ENCODE results near the gene OXNAD1. TPM values are rescaled to one million over a fixed set of nuclear protein-coding genes. Genes with fewer than 3 reads are reported as not detected.

Gene OXNAD1
- total RNA-seq, 2 experiments from 2014 or later, result 18.1 to 18.7 TPM

DNA sequence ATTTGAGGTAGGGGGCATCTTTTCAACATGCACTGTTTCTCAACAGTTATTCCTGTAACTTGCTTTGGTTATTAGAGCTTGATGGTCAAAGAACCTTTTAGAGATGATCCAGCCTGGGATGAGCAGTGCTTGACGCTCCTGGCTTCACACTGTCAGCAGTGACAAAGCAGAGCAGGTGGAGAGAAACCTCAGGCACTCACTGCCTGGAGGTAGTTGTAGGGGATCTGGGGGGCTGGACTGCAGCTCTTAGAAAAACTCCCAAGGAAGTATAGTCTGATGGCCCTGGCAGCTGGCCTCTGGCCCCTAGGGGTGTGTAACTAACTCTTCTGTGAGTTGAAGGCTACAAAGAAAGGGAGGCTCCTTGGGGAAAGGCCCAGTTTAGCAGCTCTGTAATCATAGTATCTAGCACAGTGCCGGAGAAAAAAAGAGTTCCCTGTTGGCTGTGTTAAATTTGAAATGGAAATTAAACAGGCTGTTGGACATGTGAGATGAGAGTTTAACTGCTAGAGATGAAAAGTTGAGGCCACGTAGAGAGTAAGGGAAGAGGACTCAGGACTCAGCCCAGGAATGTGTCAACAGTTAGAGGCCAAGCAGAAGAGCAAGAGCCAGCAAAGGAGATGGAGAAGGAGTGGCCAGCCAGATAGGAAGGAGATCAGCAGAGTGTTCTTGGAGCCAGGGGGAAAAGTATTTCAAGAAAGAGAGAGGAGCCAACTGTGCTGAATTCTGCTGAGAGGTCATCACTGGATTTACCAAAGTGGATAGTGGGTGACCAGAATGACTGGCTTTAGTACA is 14.2 kb downstream of the OXNAD1 start:
- TF ChIP-seq CTCF (conservative IDR thresholded peaks at IDR 0.05; ENCODE audit: low read length) (no peak), EZH2phosphoT487 (IDR thresholded peaks at IDR 0.05; ENCODE audit: borderline replicate concordance, low read depth, low read length) (no peak)
- H3K4me3 ChIP-seq (ENCODE audit: low read depth, low read length, poor library complexity, severe bottlenecking), result no peak overlapping the region
- BruUV-seq (replicated peaks), result no TSS peak
- no peak overlapping the region for H2AFZ ChIP-seq (ENCODE audit: low read length)
- peaks cover 58% of the 10 kb centered on the region for H3K36me3 ChIP-seq (ENCODE audit: insufficient read depth, low read length)
- CTCF ChIA-PET (ENCODE audit: unreplicated experiment), result interaction anchor here (0.6 to 1.0 kb wide), 2 partner anchors 9 to 13 kb away, joined by 3 read pairs; no protein-coding TSS in a partner anchor
- no peaks in the 10 kb centered on the region for H3K4me1 ChIP-seq (ENCODE audit: insufficient read depth, low read length, poor library complexity, severe bottlenecking)
- H3K9me3 ChIP-seq (ENCODE audit: low read length), result no peaks in the 10 kb centered on the region
- POLR2A ChIA-PET, result interaction anchor here (0.6 to 1.3 kb wide), 2 partner anchors 13 to 698 kb away, joined by 3 to 4 read pairs; no protein-coding TSS in a partner anchor
- no peaks in the 10 kb centered on the region for H3K9me2 ChIP-seq (ENCODE audit: insufficient read depth, low read length)
- no peak overlapping the region for H3K27ac ChIP-seq (ENCODE audit: low read depth, low read length, poor library complexity, severe bottlenecking)
- H3K79me2 ChIP-seq (ENCODE audit: insufficient read depth, low read depth, low read length), result no peaks in the 10 kb centered on the region
- no peak for DNase-seq (ENCODE audit: low spot score)
- no peaks in the 10 kb centered on the region for H4K20me1 ChIP-seq (ENCODE audit: insufficient read depth, low read length)
- intact Hi-C loops (cut with micrococcal nuclease; ENCODE audit: unreplicated experiment), result no loop called here
- no peak overlapping the region for H3K4me2 ChIP-seq (ENCODE audit: low read length)

DNA sequence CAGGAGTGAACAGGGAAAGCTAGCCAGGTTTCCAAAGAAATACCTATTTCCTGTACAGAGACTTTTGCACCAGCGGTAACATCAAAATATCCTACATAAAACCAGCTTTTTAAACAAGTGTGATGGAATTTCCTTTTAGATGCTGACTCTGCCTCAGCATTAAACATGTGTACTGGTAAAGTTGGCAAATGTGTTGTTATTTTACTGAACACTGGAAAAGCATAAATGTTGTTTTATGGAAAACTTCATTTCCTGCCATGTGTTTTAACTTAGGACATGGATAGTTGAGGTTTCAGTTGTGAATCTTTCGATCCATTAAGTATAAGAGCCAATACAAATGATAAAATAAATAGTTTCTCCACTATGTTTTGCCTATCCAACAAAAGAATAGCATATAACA is 15.7 kb downstream of the OXNAD1 start:
- ChIA-PET POLR2A (interaction anchor here (0.7 kb wide), 1 partner anchor 12 kb away, joined by 3 read pairs; no protein-coding TSS in a partner anchor), CTCF (ENCODE audit: unreplicated experiment) (interaction anchor here (1.0 kb wide), 1 partner anchor 11 kb away, joined by 3 read pairs; no protein-coding TSS in a partner anchor)
- Histone ChIP-seq H3K4me3 (ENCODE audit: low read depth, low read length, poor library complexity, severe bottlenecking) (no peak overlapping the region), H3K9me2 (ENCODE audit: insufficient read depth, low read length) (no peaks in the 10 kb centered on the region), H3K4me2 (ENCODE audit: low read length) (no peak overlapping the region), H3K9me3 (ENCODE audit: low read length) (no peaks in the 10 kb centered on the region), H2AFZ (ENCODE audit: low read length) (no peak overlapping the region), H3K4me1 (ENCODE audit: insufficient read depth, low read length, poor library complexity, severe bottlenecking) (no peaks in the 10 kb centered on the region), H3K36me3 (ENCODE audit: insufficient read depth, low read length) (peaks cover 46% of the 10 kb centered on the region), H3K79me2 (ENCODE audit: insufficient read depth, low read depth, low read length) (no peaks in the 10 kb centered on the region), H3K27ac (ENCODE audit: low read depth, low read length, poor library complexity, severe bottlenecking) (no peak overlapping the region), H4K20me1 (ENCODE audit: insufficient read depth, low read length) (no peaks in the 10 kb centered on the region)
- BruUV-seq (replicated peaks), result no TSS peak
- TF ChIP-seq CTCF (conservative IDR thresholded peaks at IDR 0.05; ENCODE audit: low read length) (no peak), EZH2phosphoT487 (IDR thresholded peaks at IDR 0.05; ENCODE audit: borderline replicate concordance, low read depth, low read length) (no peak)
- intact Hi-C loops (cut with micrococcal nuclease; ENCODE audit: unreplicated experiment), result no loop called here
- no peak for DNase-seq (ENCODE audit: low spot score)

- no peak for TF ChIP-seq EZH2phosphoT487 (IDR thresholded peaks at IDR 0.05; ENCODE audit: borderline replicate concordance, low read depth, low read length)
- no peak for TF ChIP-seq CTCF (conservative IDR thresholded peaks at IDR 0.05; ENCODE audit: low read length)
- DNase-seq (ENCODE audit: low spot score), result no peak
- H3K9me3 ChIP-seq (ENCODE audit: low read length), result no peaks in the 10 kb centered on the region
- no peak overlapping the region for H3K4me3 ChIP-seq (ENCODE audit: low read depth, low read length, poor library complexity, severe bottlenecking)
- no peaks in the 10 kb centered on the region for H3K9me2 ChIP-seq (ENCODE audit: insufficient read depth, low read length)
- H2AFZ ChIP-seq (ENCODE audit: low read length), result no peak overlapping the region
- H4K20me1 ChIP-seq (ENCODE audit: insufficient read depth, low read length), result no peaks in the 10 kb centered on the region
- POLR2A ChIA-PET, result no interaction called here
- peaks cover 8% of the 10 kb centered on the region for H3K4me1 ChIP-seq (ENCODE audit: insufficient read depth, low read length, poor library complexity, severe bottlenecking)
- H3K36me3 ChIP-seq (ENCODE audit: insufficient read depth, low read length), result peaks cover 59% of the 10 kb centered on the region
- no peaks in the 10 kb centered on the region for H3K79me2 ChIP-seq (ENCODE audit: insufficient read depth, low read depth, low read length)
- intact Hi-C loops (cut with micrococcal nuclease; ENCODE audit: unreplicated experiment), result no loop called here
- no TSS peak for BruUV-seq (replicated peaks)
- no peak overlapping the region for H3K4me2 ChIP-seq (ENCODE audit: low read length)
- H3K27ac ChIP-seq (ENCODE audit: low read depth, low read length, poor library complexity, severe bottlenecking), result no peak overlapping the region
- CTCF ChIA-PET (ENCODE audit: unreplicated experiment), result no interaction called here
Observed at GRCh38 chr3:16284633-16285032, 19.6 kb downstream of the OXNAD1 start.

Data from OCI-LY7 (cell line).